T-helper 1 cell treated with Interleukin-12 subunit alpha and Interleukin-12 subunit beta and Interleukin-4 antibody, amounts not matched to agents 30 ng/mL and 1 ng/mL, for 36 hours (primary cell): ENCODE results near the gene SMARCA1. TPM values are rescaled to one million over a fixed set of nuclear protein-coding genes. Genes with fewer than 3 reads are reported as not detected.

ENCODE experiments used
- intact Hi-C: fragments of 100-400 bp; cut with micrococcal nuclease; formaldehyde crosslinking; loops from one replicate; pipeline ENCODE4 v1.15.1; 2024
- total RNA-seq: library from RNA; stranded (reverse); gene quantifications from 2 replicates; pipeline ENCODE4 v1.2.3, GENCODE V29; 2022

SMARCA1 gene
- total RNA-seq, 1 donor from 2014 or later = not detected

DNA sequence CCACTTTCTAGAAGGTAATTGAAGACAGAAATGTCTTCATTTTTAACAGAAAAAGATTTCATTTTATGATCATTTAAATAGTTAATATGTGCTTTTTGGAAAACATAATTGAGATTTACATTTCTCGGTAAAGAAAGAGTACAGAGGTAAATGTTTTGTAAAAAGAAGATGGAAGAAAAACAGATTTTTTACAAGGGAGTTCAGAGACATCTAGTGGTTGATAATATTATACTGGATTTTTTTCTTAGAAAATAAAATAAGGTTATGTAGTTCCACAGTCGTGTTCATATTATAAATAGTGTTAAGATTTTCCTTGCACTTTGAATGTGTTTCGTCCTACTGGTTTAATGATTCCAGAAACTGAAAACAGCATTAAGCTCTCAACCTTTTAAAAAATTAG, 60.6 kb downstream of the SMARCA1 start:
- intact Hi-C loops = no loop called here

DNA sequence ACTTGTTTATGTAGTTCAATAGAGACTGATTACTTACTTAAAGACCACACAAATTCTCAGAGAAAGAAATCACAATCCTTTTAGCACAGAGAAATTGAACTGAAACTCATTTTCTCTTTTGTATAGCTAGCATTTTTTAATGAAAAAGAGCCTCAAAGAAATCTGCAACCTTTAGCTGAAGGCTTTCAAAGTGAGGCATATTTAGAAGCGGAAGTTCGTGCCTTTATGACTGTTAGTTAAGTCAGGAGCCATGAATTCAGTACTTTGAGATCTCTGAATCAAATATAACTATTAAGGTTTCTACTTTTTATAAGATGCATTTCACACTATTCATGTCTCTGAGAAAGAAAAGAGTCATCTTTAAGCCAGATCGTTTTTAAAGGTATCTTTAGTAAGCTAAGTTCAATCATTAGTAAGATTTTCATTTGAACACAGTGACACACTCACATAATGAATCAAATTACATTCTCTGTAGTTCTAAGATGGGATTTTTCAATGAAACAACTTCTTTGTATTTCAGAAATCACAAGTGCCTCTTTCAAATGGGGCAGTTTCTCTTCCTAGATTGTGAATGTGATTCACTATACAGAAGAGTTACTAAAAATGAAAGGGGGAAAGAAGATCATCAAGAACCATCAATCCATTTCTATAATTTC, 61.4 kb downstream of the SMARCA1 start:
- intact Hi-C loops = no loop called here

DNA sequence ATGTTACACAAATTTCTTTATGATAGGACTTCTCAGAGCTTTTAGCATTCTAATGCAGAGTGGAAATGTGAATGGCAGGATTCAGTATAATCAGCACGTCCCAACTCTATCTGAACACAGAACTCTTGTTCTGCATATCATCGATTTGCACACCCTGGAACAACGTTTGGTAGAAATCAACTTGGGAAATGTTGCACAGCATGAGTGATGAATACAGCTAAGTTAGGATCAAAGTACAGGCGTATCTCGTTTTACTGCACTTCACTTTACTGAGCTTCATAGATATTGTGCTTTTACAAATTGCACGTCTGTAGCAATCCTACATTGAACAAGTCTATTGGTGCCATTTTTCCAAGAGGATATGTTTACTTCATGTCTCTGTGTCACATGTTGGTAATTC, 70.8 kb downstream of the SMARCA1 start:
- intact Hi-C loops = no loop called here

DNA sequence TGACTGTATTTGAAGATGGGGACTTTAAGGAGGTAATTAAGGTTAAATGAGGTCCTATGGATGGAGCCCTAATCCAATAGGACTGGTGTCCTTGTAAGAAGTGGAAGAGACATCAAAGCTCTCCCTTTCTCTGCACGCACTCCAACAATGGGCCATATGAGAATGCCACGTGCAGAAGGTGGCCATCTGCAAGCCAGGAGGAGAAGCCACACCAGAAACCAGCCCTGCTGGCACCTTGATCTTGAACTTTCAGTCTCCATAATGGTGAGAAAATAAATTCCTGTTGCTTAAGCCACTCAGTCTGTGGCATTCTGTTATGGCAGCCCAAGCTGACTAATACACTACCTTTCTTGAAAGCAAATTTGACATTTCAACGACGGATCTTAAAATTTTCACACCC, 73.2 kb downstream of the SMARCA1 start:
- intact Hi-C loops = no loop called here

DNA sequence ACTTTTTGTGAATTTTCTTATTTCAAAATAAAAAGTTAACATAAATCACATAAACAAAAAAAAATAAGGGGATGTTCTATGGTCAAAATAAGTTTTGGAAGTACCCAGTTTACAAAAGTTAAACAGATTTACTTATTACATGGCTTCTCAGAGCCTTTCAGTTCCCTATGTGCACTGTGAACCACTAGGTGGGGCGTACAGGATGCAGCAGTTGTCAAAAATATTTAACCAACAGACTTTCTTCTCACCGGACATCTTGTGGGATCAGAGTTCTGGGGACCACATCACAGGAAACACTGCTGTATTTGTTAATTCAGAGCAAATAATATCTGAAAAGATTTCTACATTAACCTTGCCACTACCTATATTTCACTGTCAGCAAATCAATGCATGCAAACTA, 74.1 kb downstream of the SMARCA1 start:
- intact Hi-C loops = no loop called here

DNA sequence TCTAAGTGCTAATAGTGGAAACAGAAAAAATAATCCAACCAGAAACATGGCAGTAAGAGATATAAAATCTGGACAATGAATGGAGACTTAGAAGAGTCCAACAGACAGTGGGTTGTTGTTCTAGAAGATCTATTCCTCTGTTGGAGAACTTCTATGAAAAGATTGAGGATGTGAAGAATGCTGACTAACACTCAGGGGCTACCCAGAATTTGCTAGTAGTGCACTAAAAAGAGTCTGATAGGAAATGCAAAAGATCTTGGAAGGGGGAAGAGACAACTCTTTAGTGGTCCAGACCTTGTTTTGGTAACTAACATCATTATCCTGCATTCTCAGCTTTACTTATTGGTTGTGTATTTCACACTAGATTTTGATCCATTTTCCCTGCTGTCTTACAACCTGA, 77.9 kb downstream of the SMARCA1 start:
- intact Hi-C loops = no loop called here

DNA sequence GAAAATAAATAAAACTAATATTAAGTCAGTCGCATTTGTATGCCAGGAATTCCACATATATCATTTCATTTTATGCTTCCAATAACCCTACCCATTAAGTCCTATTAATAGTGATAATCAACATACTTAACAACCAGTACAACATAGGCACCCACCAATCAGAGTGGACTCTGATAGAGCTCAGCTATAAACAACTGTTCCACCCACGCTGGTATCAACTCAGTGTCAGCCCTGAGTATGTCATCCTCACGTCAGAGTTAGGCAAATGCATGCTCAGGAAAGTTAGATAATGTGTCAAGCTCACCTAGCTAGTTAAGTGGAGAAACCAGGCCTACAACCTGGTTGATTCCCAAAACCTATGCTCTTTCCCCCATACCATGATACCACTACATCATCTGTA, 89.3 kb downstream of the SMARCA1 start:
- intact Hi-C loops = no loop called here

DNA sequence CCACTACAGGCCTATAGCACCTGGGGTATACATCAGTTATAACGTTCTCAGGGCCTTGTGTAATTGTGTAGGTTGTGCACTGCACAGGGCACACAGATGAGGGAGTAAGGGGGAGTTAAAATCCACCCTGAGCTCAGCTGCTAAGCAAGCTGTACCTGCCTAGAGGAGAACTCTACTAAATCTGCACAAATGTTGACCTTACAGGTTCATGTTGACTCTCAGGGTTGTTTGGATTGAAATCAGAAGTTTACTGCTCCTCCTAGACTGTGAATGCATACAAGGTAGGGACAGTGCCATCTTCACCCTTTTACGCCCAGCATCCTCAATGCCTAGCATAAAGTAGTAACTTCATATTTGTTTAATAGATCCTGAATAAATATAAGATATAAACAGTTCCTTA, 89.8 kb downstream of the SMARCA1 start:
- intact Hi-C loops = no loop called here

DNA sequence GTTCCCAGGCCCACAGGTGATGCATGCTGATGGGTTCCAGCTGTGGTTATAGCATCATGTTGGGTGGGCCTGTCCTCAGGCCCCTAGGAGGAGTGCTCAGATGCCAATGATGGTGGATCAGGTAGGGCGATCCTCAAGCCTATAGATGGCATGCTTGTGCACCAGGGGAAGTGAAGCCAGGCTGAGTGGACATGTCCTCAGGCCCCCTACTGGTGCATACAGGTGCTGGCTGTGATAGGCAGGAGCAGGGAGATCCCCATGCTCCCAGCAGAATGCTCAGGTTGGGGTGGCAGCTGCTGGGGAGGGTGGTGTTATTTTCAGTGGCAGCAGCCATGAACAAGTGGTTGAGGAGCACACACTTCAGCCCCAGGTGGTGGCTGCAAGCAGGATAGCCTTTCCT, 96.0 kb downstream of the SMARCA1 start:
- intact Hi-C loops = no loop called here

DNA sequence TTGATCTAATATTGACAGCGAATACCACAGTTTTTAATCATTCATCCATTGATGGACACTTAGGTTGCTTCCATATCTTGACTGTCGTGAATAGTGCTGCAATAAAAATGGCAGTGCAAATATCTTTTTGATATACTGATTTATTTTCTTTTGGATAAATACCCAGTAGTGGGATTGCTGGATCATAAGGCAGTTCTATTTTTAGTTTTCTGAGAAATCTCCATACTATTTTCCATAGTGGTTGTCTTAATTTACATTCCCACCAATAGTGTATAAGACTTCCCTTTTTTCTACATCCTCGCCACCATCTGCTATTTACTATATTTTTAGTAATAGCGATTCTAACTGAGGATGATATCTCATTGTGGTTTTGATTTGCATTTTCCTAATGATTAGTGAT, 100.1 kb downstream of the SMARCA1 start:
- intact Hi-C loops = no loop called here

DNA sequence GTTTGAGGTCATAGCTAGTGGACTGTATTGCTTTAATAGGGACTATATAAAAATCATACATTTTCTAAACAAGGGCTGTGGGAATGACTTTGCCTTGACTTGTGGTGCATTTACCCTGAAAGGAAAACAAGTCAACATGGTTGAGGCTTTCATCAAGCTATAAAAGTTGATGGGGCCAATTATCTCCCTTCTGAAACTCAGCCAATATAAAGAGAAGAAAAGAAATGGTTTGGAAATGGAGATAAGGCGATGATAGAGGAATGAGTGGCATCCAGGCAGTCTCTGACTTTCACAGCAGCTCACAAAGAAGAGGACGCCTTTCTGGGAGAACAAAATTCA, 118.7 kb downstream of the SMARCA1 start:
- intact Hi-C loops = no loop called here

DNA sequence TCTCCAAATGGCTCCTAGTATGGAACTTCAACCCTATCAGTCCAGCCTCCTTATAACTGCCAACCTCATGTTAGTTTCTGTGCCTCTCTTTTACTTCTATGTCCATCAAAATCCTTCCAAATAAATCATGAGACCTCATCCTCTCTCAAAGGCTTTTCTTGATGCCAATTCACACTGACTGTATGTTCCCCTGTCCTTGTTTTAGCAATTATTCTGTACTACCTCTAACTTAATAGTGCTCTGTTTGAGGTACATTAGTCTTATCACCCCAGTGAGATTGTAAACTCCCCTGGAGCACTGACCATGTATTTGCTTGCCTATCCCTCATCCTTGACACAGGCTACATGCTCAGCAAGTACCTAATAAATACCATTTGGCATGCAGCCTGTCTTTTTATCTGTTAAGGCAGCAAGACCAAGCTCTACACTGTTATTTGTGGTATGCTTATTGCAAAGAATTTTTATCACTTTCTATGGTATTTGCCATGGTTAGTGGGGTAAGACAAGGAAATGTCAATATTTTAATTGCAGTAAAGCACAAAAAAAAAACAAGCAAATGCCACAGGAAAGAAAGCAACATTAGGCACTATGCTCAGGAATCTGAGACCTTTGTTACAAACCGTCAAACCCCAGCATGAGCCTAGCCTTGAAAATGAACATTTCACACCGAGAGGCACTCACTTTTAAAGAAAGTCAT, 119.2 kb downstream of the SMARCA1 start:
- intact Hi-C loops = no loop called here

Other genes starting within 250 kb of the SMARCA1 start
- gene OCRL, start 16.8 kb upstream of the SMARCA1 start, total RNA-seq = 2.4 and 2.6 TPM in 2 replicates
- 0.07 TPM in 1 of 2 replicates, not detected in the other for gene APLN, start 131.5 kb upstream of the SMARCA1 start, total RNA-seq
- gene XPNPEP2, start 215.5 kb upstream of the SMARCA1 start, total RNA-seq = 0.61 and 0.88 TPM in 2 replicates